DOHH2 (cell line): Measurements from ENCODE around the gene CSF1.

ENCODE experiments used
- H3F3A ChIP-seq: fragments of 200-600 bp; sonication (generic), shearing (Covaris generic); 2 replicates; pipeline ENCODE4 v1.6.0; 2016; ENCODE audit warnings: antibody characterized with exemption, mild to moderate bottlenecking; ENCODE audit not compliant: control insufficient read depth, insufficient read depth
- H3K27ac ChIP-seq: fragments of 200-600 bp; sonication (generic); 2 replicates; pipeline ENCODE4 v1.5.1; 2014; ENCODE audit warnings: low read depth, mild to moderate bottlenecking, low read length, moderate library complexity
- H3K27me3 ChIP-seq: fragments of 200-600 bp; sonication (generic); 2 replicates; pipeline ENCODE4 v1.6.1; 2014; ENCODE audit warnings: mild to moderate bottlenecking, low read length, mixed read lengths; ENCODE audit not compliant: control insufficient read depth
- H3K36me3 ChIP-seq: fragments of 200-600 bp; sonication (generic); 2 replicates; pipeline ENCODE4 v1.6.1; 2014; ENCODE audit warnings: mild to moderate bottlenecking, low read length, moderate library complexity, mixed read lengths; ENCODE audit not compliant: control insufficient read depth
- H3K4me1 ChIP-seq: fragments of 200-600 bp; sonication (generic); 2 replicates; pipeline ENCODE4 v1.6.1; 2014; ENCODE audit warnings: mild to moderate bottlenecking, low read length, mixed read lengths; ENCODE audit not compliant: control insufficient read depth
- H3K4me2 ChIP-seq: fragments of 200-600 bp; sonication (generic); 2 replicates; pipeline ENCODE4 v1.6.0; 2014; ENCODE audit warnings: mild to moderate bottlenecking, low read length, moderate library complexity
- H3K4me3 ChIP-seq: fragments of 200-600 bp; sonication (generic); 2 replicates; pipeline ENCODE4 v1.5.1; 2014; ENCODE audit warnings: mild to moderate bottlenecking, low read length, mixed read lengths
- H3K79me2 ChIP-seq: fragments of 200-600 bp; sonication (generic); 2 replicates; pipeline ENCODE4 v1.6.1; 2014; ENCODE audit warnings: mild to moderate bottlenecking, low read length, mixed read lengths; ENCODE audit not compliant: control insufficient read depth
- H3K9me2 ChIP-seq: fragments of 200-600 bp; sonication (generic); replicated peaks from 2 replicates; pipeline ENCODE4 v1.6.1; 2014; ENCODE audit warnings: mild to moderate bottlenecking, low read length, mixed read lengths; ENCODE audit not compliant: control insufficient read depth
- H3K9me3 ChIP-seq: fragments of 200-600 bp; sonication (generic); 2 replicates; pipeline ENCODE4 v1.6.1; 2014; ENCODE audit warnings: antibody characterized with exemption, low read length, mixed read lengths; ENCODE audit not compliant: control insufficient read depth, insufficient read depth
- H4K20me1 ChIP-seq: fragments of 200-600 bp; sonication (generic); 2 replicates; pipeline ENCODE4 v1.6.0; 2014; ENCODE audit warnings: low read depth, mild to moderate bottlenecking, antibody characterized with exemption, low read length, moderate library complexity; ENCODE audit not compliant: control insufficient read depth, insufficient read depth
- CTCF ChIP-seq: fragments of 200-600 bp; sonication (generic); IDR thresholded peaks from one replicate; pipeline ENCODE4 v1.5.1; 2014; ENCODE audit warnings: antibody characterized with exemption, mild to moderate bottlenecking, low read depth, low read length; ENCODE audit not compliant: poor library complexity, severe bottlenecking
- EZH2phosphoT487 ChIP-seq: fragments of 200-600 bp; sonication (generic); IDR thresholded peaks from 2 replicates; pipeline ENCODE4 v1.6.1; 2017; ENCODE audit warnings: borderline replicate concordance, mild to moderate bottlenecking, antibody characterized with exemption, low read length, moderate library complexity, mixed read lengths

The CSF1 gene

GRCh38 chr1:109926662-109927300 lies 16.1 kb downstream of the CSF1 start:
- no peaks in the 10 kb centered on the region for H3K4me1 ChIP-seq
- H3K9me3 ChIP-seq = no peaks in the 10 kb centered on the region
- H3K9me2 ChIP-seq = no peaks in the 10 kb centered on the region
- H4K20me1 ChIP-seq = no peaks in the 10 kb centered on the region
- H3K36me3 ChIP-seq = no peaks in the 10 kb centered on the region
- no peak overlapping the region for H3K4me2 ChIP-seq
- H3K79me2 ChIP-seq = no peaks in the 10 kb centered on the region
- no peaks in the 10 kb centered on the region for H3K27me3 ChIP-seq
- no peak overlapping the region for H3K4me3 ChIP-seq
- TF ChIP-seq EZH2phosphoT487 (no peak), CTCF (no peak)
- H3K27ac ChIP-seq = no peak overlapping the region
- no peaks in the 10 kb centered on the region for H3F3A ChIP-seq

- Histone ChIP-seq H3K4me3 (no peak overlapping the region), H3K4me1 (no peaks in the 10 kb centered on the region)
Measured at GRCh38 chr1:109927356-109927755, 16.7 kb downstream of the CSF1 start.

DNA sequence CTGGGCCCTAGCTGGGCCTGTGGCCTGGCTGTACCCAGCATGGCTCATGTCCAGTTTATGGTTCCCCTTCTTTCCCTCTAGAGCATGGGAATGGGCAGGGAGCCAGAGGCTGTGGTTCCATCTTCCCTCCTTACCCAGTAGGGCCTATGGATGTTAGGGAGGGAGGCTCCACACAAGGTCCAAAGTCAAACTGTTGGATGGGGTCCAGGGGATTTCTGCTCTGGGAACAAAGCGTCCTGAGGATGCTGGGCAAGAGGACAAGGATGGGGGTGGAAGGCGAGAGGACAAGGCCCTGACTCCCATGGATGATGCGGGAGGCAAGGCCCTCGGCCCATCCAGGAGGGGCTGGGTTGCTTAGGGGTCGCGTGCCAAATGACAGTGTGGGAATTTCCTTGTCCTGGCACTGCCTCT lies 17.3 kb downstream of the CSF1 start:
- Histone ChIP-seq H3K4me3 (no peak overlapping the region), H3K4me1 (no peaks in the 10 kb centered on the region), H3K27me3 (no peaks in the 10 kb centered on the region), H4K20me1 (no peaks in the 10 kb centered on the region), H3K36me3 (no peaks in the 10 kb centered on the region), H3K79me2 (no peaks in the 10 kb centered on the region), H3K9me2 (no peaks in the 10 kb centered on the region), H3K27ac (no peak overlapping the region), H3K4me2 (no peak overlapping the region), H3K9me3 (no peaks in the 10 kb centered on the region), H3F3A (no peaks in the 10 kb centered on the region)
- TF ChIP-seq EZH2phosphoT487 (no peak), CTCF (no peak)

More at GRCh38 chr1:109927356-109927755, 16.7 kb downstream of the CSF1 start:
- Histone ChIP-seq H3K4me2 (no peak overlapping the region), H3K79me2 (no peaks in the 10 kb centered on the region), H3F3A (no peaks in the 10 kb centered on the region), H3K9me3 (no peaks in the 10 kb centered on the region), H3K27ac (no peak overlapping the region), H4K20me1 (no peaks in the 10 kb centered on the region), H3K36me3 (no peaks in the 10 kb centered on the region), H3K27me3 (no peaks in the 10 kb centered on the region), H3K9me2 (no peaks in the 10 kb centered on the region)
- no peak for TF ChIP-seq CTCF
- TF ChIP-seq EZH2phosphoT487 = no peak
